ENCODE results near the gene TMEM247. TPM values are rescaled to one million over a fixed set of nuclear protein-coding genes. Genes with fewer than 3 reads are reported as not detected.

The TMEM247 gene
- total RNA-seq, 1 experiment from 2014 or later, result not detected

DNA sequence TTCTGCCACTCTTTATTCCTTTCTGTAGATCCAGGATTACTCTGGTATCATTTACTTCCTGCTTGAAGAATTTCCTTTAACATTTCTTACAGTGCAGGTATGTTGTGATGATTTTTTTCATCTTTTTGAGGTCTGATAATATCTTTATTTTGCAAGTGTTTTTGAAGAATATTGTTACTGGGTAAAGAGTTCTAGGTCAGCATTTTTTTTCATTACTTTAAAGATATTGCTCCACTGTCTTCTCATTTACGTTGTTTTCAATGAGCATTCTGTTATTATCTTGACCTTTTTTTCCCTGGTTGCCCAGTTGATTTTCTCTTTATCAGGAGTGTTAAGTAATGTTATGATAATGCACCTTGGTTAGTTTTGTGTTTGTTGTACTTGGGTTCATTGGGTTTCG lies 31.7 kb upstream of the TMEM247 start:
- H3K27me3 Mint-ChIP-seq (ENCODE audit: insufficient read depth, unreplicated experiment), result no peaks in the 10 kb centered on the region
- Histone ChIP-seq H3K36me3 (ENCODE audit: control insufficient read depth, insufficient read depth, low read length) (no peaks in the 10 kb centered on the region), H3K4me3 (ENCODE audit: low read depth, low read length) (no peak overlapping the region), H3K4me1 (no peaks in the 10 kb centered on the region), H3K9me3 (peaks cover 8% of the 10 kb centered on the region), H3K27me3 (replicated peaks; ENCODE audit: control insufficient read depth, insufficient read depth, low read length) (no peaks in the 10 kb centered on the region)
- BruUV-seq (replicated peaks), result no TSS peak
- intact Hi-C loops (cut with micrococcal nuclease; ENCODE audit: unreplicated experiment), result no loop called here
- H3K9me3 Mint-ChIP-seq (ENCODE audit: unreplicated experiment), result no peaks in the 10 kb centered on the region
- ChIA-PET CTCF (no interaction called here), POLR2A (no interaction called here)
- no peak for TF ChIP-seq CTCF (IDR thresholded peaks at IDR 0.05; ENCODE audit: insufficient read depth in 1 of 2, low read depth in 1 of 2, low read length in 1 of 2, severe bottlenecking in 1 of 2, unreplicated experiment in 1 of 2)
- no peaks in the 10 kb centered on the region for H3K36me3 Mint-ChIP-seq (ENCODE audit: insufficient read depth, unreplicated experiment)
- H3K4me3 Mint-ChIP-seq (ENCODE audit: unreplicated experiment), result no peak overlapping the region
- no peak overlapping the region for H3K27ac Mint-ChIP-seq (ENCODE audit: unreplicated experiment)
- no peak for DNase-seq
- peaks cover 10% of the 10 kb centered on the region for H3K4me1 Mint-ChIP-seq (ENCODE audit: low read depth, unreplicated experiment)

- no peaks in the 10 kb centered on the region for H3K27me3 Mint-ChIP-seq (ENCODE audit: insufficient read depth, unreplicated experiment)
- no peaks in the 10 kb centered on the region for H3K9me3 Mint-ChIP-seq (ENCODE audit: unreplicated experiment)
- Histone ChIP-seq H3K4me3 (ENCODE audit: low read depth, low read length) (no peak overlapping the region), H3K36me3 (ENCODE audit: control insufficient read depth, insufficient read depth, low read length) (no peaks in the 10 kb centered on the region), H3K4me1 (no peaks in the 10 kb centered on the region), H3K27me3 (replicated peaks; ENCODE audit: control insufficient read depth, insufficient read depth, low read length) (no peaks in the 10 kb centered on the region), H3K9me3 (peaks cover 8% of the 10 kb centered on the region)
- H3K27ac Mint-ChIP-seq (ENCODE audit: unreplicated experiment), result no peak overlapping the region
- TF ChIP-seq CTCF (IDR thresholded peaks at IDR 0.05; ENCODE audit: insufficient read depth in 1 of 2, low read depth in 1 of 2, low read length in 1 of 2, severe bottlenecking in 1 of 2, unreplicated experiment in 1 of 2), result no peak
- no peaks in the 10 kb centered on the region for H3K36me3 Mint-ChIP-seq (ENCODE audit: insufficient read depth, unreplicated experiment)
- ChIA-PET POLR2A (no interaction called here), CTCF (no interaction called here)
- no peak for DNase-seq
- peaks cover 10% of the 10 kb centered on the region for H3K4me1 Mint-ChIP-seq (ENCODE audit: low read depth, unreplicated experiment)
- intact Hi-C loops (cut with micrococcal nuclease; ENCODE audit: unreplicated experiment), result no loop called here
- no peak overlapping the region for H3K4me3 Mint-ChIP-seq (ENCODE audit: unreplicated experiment)
- no TSS peak for BruUV-seq (replicated peaks)
Measured at GRCh38 chr2:46448111-46448510, 31.3 kb upstream of the TMEM247 start.

- H3K4me3 Mint-ChIP-seq (ENCODE audit: unreplicated experiment), result no peak overlapping the region
- no peak overlapping the region for H3K4me3 ChIP-seq (ENCODE audit: low read depth, low read length)
- no peak for DNase-seq
- no peak for TF ChIP-seq CTCF (IDR thresholded peaks at IDR 0.05; ENCODE audit: insufficient read depth in 1 of 2, low read depth in 1 of 2, low read length in 1 of 2, severe bottlenecking in 1 of 2, unreplicated experiment in 1 of 2)
- no TSS peak for BruUV-seq (replicated peaks)
- H3K9me3 ChIP-seq, result peaks cover 8% of the 10 kb centered on the region
- peaks cover 4% of the 10 kb centered on the region for H3K9me3 Mint-ChIP-seq (ENCODE audit: unreplicated experiment)
- no peaks in the 10 kb centered on the region for H3K4me1 ChIP-seq
- no peaks in the 10 kb centered on the region for H3K36me3 ChIP-seq (ENCODE audit: control insufficient read depth, insufficient read depth, low read length)
- intact Hi-C loops (cut with micrococcal nuclease; ENCODE audit: unreplicated experiment), result no loop called here
- peaks cover under 1% of the 10 kb centered on the region for H3K27me3 Mint-ChIP-seq (ENCODE audit: insufficient read depth, unreplicated experiment)
- CTCF ChIA-PET, result no interaction called here
- POLR2A ChIA-PET, result no interaction called here
- no peaks in the 10 kb centered on the region for H3K36me3 Mint-ChIP-seq (ENCODE audit: insufficient read depth, unreplicated experiment)
- H3K4me1 Mint-ChIP-seq (ENCODE audit: low read depth, unreplicated experiment), result peaks cover 10% of the 10 kb centered on the region
- no peak overlapping the region for H3K27ac Mint-ChIP-seq (ENCODE audit: unreplicated experiment)
- H3K27me3 ChIP-seq (replicated peaks; ENCODE audit: control insufficient read depth, insufficient read depth, low read length), result no peaks in the 10 kb centered on the region
Measured at GRCh38 chr2:46448641-46449040, 30.7 kb upstream of the TMEM247 start.

Measured in Caco-2 (cell line).